ENCODE results near the gene STK33.

STK33 gene

DNA sequence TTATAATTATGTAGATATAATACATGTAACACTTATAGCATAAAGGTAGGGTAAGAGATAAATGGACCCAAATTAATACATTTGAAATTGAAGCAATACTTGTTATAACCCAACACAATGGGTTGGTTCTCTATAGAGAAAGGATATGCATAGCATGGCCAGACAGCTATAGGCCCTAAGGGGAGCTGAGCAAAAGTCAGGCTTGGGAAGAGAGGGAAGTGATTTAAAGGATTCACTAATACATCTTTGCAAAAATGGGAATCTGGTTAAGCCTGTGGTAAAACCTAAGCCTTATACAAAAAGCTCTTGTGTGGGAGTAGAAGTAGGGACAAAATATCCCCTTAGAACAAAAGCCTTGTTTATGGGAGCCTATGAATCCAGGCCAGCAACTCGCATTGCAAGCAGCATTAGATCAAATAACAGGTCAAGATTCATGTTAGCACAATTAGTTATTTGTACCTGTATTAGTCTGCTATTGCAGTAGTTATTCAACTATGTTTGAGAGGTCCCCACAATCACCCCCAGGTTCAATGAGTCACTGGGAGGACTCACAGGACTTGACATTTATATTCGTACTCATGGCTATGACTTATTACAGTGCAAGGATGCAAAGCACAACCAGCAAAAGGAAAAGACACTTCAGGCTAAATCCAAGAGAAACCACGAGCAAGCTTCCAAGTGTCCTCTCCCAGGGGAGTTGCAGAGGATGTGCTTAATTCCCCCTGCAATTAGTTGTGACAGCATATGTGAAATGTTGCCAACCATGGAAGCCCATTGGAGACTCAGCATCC, 185.7 kb downstream of the STK33 start:
- no peak for DNase-seq

DNA sequence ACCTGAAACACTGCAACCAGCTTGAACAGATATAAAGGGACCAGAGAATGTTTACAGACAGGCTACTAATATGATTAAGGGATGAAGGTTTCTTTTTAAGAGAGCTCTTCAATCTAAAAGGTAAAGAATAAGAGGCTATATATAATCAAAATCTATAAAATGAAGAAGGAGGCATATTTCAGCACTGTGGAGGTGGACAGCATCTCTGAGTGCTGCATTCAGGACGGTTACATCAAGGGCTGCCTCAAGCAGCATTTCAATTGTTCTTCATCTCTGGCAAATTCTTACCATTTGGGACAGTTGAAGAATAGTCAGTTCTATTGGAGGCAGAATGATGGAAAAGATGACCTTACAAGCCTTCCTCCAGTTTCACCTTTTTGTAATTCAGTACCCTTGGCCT, 190.7 kb downstream of the STK33 start:
- DNase-seq: no peak

DNA sequence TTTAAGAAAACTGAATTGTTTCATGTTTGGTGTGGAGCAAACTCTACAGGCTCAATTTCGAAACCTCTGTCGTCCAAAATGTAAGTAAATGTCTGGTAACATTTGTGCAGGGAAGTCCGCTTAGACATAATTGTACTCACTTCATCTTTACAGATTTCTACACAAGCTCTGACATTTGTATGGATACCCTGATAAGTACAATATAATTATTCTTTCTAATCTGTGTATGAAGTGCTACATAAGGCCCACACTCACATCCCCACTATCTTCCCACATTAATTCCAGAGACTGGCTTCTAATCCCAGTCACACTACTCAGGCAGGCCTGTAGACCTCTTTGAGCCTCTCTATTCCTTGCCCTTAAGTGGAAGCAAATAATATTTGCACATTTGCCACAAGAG, 201.1 kb downstream of the STK33 start:
- no peak for DNase-seq

DNA sequence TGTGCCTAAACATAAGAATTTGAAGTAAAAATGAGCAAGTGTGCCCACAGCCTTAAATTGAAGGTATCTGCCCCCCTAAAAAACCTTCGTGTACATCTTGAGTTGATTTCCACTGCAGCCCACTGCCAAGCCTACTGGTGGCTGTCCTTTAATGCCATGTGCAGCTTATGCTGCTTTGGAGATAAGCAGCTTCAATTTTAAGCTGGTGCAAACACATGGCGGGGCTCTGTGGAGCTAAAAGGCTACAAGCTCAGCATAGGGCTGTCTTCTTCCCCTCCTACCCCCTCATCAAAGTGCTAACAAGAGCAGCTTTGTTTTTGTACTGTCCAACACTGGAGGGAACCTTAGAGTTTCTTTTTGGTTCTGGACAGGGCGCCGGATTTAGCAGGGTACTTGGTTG, 201.9 kb downstream of the STK33 start:
- DNase-seq: no peak

DNA sequence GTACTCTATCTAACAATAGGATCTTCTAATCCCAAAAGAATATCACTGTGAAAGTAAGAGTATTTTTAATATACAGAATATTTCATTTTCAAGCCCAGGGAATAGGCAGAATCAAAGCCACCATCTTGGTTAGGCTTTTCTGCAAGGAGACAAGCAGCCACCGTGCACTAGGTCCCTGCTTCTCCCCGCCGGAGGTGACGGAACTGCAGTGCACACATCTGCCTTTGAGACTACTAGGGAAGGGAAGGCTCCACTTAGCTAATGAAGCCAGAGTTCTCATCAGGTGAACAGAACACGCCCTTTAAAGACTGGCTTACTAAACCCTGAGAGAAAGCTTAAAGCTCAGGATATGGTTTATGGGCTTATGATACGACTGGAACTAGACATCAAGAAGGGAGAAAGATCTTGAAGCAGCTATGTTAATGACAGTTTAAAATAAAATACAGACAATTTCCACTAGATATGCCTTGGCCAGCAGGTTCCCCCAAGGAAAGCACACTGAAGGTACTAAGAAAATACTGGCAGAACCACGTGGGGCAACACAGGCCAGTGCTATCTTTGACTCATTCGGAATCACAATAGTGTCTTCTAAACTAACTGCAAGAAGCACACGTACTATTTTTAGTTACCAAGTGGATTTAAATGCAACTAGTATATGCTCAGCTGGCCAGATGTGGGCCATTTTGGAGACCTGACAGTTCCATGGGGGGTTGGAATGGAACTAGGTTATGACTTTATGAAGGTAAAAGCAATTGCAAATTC, 203.0 kb downstream of the STK33 start:
- DNase-seq: no peak

DNA sequence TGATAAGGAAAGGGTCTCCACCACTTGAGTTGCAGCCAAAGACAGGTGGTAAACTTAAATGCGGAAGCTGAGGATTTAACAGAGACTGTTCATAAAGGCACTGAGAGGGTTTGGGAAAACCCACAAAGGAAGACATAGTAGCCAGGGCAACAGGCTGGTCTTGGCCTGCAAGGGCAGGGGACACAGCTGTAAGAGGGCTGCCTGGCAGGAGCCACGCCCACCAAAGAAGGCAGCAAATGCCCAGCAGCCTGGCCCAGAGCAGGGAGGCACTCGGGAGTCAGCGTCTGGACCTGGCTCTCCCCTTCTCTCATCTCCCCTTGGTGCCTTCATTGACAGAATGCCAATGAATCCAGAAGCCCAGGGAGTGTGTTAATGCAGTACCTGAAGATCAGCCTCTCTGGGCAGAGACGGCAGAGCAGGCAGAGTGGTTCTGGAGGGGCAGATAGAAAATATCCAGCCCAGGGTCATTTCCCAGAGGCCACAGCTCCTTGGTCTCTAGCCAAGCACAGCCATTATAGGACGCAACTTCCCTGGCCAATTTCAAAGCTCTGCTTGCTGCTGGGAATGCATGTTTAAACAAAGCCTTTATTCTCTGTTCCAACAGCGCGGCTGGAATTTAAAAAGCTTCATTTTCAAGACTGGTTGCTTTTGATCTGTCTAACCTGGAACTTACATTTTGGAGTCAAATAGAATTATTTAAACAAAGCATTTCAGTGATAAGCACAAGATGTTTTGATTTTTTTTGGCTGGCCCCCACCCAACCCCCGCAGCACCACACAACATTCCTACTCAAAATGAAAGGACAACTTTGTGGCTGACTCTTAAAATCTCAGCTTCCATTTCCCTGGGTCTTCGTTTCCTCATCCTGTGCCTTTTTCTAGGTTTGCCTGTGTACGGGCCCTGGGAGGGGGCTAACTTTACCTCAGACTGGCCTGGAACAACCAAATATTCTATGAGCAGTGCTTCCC, 204.7 kb downstream of the STK33 start:
- no peak for DNase-seq

DNA sequence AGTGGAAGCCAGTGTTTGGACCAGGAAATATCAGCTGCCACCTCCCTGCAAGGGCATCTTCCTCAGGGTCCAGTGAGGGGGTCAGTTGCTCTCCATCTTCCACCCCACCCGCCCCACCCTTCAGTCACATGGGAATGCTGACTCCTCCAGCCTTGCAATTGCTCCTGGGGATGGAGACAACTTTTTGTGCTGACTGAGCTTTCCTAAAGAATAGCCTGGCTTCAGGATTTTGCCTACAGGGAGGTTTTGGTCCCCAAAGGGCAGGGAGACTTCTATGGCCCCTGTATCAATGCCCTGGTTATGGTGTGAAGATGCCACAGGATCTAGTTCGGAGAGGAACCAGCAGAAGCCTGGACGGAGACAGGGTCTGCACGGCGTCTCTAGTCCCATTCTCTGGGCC, 206.3 kb downstream of the STK33 start:
- no peak for DNase-seq

DNA sequence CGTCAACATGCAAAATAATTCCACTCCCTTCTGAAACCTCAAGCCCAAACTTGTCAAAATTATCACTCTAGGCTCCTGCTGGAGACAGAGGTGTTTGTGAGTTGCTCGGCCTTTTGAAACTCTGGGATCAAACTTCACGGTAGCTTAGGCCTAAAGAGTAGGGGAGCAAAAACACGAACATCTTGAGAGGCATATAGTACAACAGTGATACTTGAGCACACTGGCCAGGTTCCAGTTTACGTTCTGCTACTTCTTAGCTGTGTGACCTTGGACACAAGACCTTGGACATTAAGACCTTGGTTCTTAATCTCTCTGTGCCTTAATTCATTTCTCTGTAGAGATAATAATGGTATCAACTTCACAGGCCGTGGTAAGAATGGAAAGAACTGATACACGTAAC, 206.9 kb downstream of the STK33 start:
- no peak for DNase-seq

DNA sequence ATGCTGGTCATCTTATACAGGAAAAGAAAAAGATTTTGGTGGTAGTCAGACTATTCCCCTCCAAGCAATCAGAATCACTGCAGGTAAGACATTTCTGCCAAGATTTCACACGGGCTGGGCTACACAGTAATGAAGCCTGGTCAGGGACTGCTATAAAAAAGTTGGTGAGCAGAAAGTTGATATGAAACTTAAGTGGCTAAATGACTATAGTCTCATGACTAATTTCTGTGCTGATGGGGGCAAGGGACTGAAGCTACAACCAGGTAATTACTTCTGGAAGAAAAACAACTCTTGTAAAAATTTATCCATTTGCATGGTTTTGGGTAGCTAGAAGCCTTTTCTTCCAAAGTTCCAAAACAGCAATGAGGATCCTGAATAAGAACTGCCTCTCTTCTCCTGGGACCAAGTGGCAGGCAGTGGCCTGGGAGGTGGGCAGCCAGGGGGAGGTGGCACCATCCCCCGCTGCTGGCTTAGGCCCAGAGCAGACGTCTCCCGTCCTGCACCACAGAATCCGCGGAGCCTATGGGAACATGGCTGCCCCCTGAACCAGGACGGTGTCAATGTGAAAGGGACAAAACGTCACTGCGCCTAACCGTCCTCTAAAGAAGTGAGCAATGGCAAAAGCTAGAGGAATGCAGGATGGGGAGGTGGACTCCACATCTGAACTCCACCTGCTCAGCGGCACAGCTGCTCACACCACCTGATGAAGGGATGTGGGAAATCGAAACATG, 207.7 kb downstream of the STK33 start:
- no peak for DNase-seq

DNA sequence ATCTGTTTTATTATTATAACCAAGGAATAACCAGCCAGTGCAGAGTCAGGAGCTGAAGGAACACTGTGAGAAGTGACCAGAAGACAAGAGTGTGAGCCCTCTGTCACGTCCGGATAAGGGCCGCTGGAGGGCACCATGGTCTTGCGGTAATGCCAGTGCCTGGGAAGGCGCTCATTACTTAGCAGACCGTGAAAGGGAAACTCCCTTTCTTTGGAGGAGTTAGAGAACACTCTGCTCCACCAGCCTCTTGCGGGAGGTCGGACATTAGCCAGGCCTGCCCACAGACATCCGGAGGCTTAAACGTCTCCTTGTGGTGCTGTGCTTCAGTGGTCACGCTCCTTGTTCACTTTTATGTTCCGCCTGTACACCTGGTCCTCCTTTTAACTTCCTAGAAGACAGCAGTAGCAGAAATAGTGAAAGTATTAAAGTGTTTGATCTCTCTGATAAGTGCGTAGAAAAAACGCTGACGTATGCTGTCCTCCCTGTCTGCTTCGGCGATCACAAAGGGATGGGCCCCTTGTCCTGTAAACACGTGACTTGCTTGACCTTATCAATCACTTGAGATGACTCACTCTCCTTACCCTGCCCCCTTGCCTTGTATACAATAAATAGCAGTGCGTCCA, 209.7 kb downstream of the STK33 start:
- DNase-seq: no peak

DNA sequence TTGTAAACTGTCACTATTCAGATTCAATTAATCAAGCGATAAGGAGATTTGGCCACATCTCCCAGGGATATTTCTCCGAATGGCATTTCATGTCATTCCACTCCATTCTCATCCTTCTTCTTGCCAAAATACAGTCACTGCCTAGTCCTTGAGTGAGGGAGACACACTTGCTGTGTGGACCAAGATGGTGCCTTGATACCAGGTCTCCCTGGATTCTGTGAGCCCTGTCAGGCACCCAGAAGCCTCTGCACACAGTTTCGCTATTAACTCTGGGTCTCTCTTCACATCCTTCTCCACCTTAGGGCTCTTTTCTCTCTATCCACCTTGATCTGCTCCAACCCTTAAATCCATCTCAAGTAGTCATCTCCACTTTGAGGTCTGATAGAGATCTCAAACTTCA, 210.4 kb downstream of the STK33 start:
- DNase-seq: no peak

DNA sequence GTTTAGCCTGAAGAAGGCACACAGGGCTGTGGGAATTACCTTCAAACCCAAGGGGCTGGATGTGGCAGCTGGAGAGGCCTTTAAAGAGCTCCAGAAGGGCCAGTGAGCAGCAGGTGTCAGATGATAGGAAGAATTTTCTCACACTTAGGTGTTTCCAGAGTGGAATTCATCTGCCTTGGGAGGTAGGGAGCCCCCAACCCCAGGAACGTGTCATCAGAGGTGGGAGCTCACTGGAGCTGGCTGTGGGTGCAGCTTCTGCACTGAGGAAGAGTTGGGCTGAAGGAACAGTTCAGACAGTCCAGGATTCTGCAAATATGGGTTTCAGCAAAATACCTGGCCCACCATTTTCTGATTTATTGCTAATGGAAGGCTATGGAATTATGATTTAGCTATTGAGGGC, 210.8 kb downstream of the STK33 start:
- DNase-seq: no peak

DNA sequence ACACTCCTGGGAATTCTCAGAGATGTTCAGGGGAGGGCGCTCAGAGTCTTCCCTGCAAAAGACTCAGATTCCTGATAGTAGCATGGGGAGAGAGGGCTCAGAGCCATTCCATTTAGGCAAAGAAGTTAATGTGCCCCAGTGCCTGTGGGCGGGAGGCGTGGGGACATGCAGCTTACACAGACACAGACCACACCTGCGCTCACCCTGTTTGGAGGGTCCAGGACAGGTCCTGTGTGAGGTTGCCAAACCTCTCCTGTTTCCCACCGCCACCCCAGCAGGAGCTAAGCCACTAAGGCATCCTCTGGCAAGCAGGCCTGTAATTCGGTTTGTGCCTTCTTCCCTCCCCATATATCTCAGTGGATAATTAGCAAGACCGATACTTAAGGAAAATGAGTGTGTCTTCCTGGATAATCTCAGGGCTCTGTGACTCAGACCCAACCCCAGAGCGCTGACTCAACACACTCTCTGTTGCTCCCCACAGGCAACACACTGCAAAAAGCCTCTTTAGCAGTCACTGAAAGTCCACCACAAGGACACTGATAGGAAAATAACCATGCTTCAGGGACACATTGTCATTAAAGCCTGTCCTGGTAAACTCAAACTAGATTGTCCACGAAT, 211.5 kb downstream of the STK33 start:
- DNase-seq: no peak

DNA sequence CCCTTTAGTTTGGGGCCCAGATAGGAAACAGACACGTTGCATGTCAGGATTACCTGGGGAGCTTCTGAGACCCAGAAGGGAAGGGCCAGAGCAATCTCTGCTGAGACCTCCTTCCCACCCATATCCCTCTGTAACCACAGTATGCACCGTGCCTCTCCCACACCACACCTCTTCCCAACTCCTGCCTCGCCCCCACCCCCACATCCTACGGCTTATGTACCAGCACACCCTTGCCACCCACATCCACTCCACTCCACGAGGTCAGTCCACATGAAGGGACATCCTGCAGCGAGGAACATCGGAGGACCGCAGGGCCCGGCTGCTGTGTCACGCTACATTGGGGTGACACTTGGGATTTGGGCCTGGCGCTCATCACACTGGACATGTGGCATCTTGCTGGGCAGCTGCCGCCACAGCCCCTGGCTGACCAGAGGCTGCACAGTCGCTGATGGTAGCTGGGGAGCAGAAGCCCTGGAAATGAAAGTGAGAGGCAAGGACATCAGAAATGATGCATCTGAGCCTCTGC, 212.1 kb downstream of the STK33 start:
- no peak for DNase-seq

DNA sequence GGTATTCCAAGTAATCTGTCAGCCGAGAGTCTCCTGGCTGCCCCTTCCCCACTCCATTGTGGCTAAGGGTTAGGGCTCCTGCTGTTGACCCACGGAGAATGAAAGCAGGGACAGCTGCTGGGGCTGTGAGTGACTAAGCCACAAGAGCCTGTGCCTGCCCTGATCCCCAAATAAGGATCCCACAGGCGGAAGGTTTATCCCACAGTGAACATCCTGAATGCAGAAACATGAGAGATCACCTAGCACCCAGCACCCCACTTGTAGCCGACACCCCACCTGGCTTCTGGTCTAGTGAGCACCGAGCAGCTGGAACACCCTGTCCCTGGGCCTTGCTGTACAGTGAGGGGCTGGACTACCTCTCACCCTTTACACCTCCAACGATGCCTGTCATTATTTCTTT, 212.7 kb downstream of the STK33 start:
- no peak for DNase-seq

DNA sequence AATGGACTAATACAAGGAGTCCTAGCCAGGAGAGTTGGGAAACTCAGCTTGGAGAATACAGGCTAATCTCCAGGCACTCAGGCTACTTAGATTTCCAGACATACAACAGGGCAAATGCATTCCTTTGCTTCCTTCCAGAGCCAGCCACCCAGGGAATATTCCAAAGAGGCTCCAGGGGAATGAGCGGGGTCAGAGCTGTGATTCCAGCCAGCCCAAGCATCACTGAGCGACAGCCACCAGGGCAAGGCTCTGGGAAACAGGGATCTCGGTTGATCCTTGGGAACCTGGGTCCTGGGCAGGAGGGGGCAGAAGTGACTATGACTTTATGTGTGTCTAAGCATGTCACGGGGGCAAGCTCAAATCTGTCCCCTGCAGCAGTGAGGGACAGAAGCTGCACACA, 218.1 kb downstream of the STK33 start:
- no peak for DNase-seq

DNA sequence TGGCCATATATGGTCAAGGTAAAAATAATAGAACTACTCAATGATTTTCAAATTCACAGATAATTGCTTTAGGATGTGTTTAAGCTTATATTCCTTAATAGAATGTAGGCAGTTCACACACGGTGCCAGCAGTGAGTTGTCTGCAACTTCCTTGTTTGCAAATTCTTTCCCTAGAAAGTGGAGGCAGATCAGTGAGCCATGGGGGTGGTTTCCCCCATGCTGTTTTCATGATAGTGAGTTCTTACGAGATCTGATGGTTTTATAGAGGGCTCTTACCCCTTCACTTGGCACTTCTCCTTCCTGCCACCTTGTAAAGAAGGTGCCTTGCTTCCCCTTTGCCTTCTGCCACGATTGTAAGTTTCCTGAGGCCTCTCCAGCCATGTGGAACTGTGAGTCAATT, 218.6 kb downstream of the STK33 start:
- no peak for DNase-seq

DNA sequence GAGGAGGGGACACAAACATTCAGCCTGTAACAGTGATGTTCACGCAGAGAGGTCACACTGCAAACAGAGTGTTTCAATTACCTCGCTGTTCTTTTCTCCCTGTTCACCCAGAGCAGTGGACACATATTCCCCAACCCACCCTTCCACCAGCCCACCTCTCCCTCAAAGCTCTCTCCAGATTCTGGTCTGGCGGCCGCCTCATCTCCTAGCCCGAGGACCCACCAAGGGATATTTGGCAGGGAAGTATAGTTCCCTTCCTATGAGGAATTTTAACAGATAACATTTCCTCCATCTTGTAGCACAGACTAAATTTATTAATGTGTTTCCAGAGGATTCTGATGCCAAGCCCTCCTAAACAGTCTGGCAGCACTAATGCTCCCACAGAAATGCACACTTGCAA, 219.3 kb downstream of the STK33 start:
- no peak for DNase-seq

DNA sequence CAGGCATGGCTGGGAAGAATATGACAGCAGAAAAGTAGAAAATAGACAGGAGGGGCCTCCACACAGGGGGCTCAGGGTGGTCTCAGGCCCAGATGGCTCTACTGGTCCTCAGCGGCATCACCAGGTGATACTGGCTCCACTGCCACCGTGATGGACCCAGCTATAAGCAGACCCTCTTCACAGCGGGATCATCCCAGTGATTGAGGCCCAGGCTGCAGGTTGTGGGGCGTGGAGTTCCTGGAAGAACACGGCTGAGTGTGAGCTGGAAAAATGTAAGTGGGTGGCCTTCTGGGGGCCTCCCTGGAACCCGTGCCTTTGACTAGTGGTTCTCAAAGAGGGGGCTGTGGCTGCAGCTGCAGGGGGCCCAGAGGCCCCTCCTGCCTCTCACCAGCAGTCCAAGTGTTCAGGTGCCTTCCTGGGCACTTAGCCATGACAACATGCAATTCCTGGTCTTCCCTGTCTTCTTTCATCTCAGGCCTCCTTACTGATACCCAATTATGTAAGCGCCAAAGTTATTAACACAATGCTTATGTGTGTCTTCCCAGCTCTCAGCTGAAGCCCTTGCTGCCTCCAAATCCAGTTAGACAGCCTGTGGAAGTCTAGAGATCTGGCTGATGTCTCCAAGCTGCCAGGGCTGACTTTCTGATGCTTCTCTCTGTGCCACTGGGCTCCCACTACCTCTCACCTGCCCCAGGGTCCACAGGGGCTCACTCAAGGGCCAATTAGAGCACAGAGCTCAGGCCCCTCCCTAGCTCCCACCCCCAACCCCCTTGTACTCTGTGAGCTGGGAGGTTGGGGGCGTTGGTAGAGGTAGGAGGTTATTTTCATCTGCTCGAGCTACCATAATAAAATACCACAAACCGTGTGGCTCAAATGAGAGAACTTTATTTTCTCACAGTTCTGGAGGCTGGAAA, 220.3 kb downstream of the STK33 start:
- DNase-seq: no peak

DNA sequence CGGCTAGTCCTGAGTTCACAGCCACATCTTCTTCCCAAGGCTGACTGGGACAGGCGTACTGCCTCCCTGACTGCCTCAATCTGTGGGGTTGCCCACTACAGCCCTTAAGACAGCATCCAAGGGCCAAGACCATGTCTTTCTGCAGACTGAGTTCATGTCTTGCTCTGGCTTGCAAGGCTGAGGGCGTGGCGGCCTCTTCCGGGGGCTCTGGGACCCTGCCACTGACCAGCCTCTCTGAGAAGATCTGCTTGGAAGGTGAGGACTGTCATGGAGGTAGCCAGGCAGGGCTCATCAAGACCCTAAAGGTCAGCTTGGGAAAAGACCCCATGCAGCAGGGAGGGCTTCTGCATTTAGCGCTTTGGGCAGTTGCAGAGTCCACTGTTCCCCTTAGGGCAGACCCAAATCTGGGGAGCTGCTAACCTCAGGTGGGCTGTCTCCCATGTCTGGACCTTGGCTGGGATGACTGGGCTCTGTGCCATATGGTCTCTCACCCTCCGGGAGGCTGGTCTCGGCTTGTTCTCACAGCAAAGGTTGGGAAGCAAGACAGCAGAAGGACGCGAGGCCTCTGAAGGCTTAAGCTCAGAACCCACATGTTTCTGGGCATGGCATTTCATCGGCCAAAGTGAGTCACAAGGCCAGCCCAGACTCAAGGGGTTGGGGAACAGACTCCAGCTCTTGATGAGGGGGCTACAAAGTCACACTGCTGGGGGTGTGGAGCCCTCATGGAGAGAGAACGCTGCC, 221.2 kb downstream of the STK33 start:
- no peak for DNase-seq

Data from activated CD8-positive, alpha-beta memory T cell treated with anti-CD3 and anti-CD28 coated beads for 24 hours (primary cell).